Measurements from ENCODE around the gene GPA33.

GPA33 gene

GRCh38 chr1:167086768-167087167 lies 3.4 kb downstream of the GPA33 start:
- DNase-seq (ENCODE audit: insufficient read length, low spot score) (no peak), FAIRE-seq (no peak)
- no peak for TF ChIP-seq POLR2A (IDR thresholded peaks at IDR 0.05; ENCODE audit: low read depth, low read length)

- DNase-seq (ENCODE audit: insufficient read length, low spot score) (no peak), FAIRE-seq (no peak)
- no peak for TF ChIP-seq POLR2A (IDR thresholded peaks at IDR 0.05; ENCODE audit: low read depth, low read length)
These were observed 4.1 kb downstream of the GPA33 start for GRCh38 chr1:167086033-167086432.

- FAIRE-seq (no peak), DNase-seq (ENCODE audit: insufficient read length, low spot score) (no peak)
- no peak for TF ChIP-seq POLR2A (IDR thresholded peaks at IDR 0.05; ENCODE audit: low read depth, low read length)
These were observed 5.4 kb downstream of the GPA33 start for GRCh38 chr1:167084757-167085156.

- FAIRE-seq (no peak), DNase-seq (ENCODE audit: insufficient read length, low spot score) (no peak)
- TF ChIP-seq POLR2A (IDR thresholded peaks at IDR 0.05; ENCODE audit: low read depth, low read length) = no peak
These were observed 6.3 kb downstream of the GPA33 start for GRCh38 chr1:167083871-167084270.

GRCh38 chr1:167083066-167083665 lies 7.0 kb downstream of the GPA33 start:
- no peak for TF ChIP-seq POLR2A (IDR thresholded peaks at IDR 0.05; ENCODE audit: low read depth, low read length)
- DNase-seq (ENCODE audit: insufficient read length, low spot score) = no peak
- FAIRE-seq = no peak

- no peak for TF ChIP-seq POLR2A (IDR thresholded peaks at IDR 0.05; ENCODE audit: low read depth, low read length)
- DNase-seq (ENCODE audit: insufficient read length, low spot score) (no peak), FAIRE-seq (no peak)
These were observed 7.6 kb downstream of the GPA33 start for GRCh38 chr1:167082511-167083027.

GRCh38 chr1:167081594-167082156 lies 8.5 kb downstream of the GPA33 start:
- FAIRE-seq = no peak
- no peak for DNase-seq (ENCODE audit: insufficient read length, low spot score)
- no peak for TF ChIP-seq POLR2A (IDR thresholded peaks at IDR 0.05; ENCODE audit: low read depth, low read length)

- FAIRE-seq (no peak), DNase-seq (ENCODE audit: insufficient read length, low spot score) (no peak)
- no peak for TF ChIP-seq POLR2A (IDR thresholded peaks at IDR 0.05; ENCODE audit: low read depth, low read length)
These were observed 12.3 kb downstream of the GPA33 start for GRCh38 chr1:167077868-167078210.

GRCh38 chr1:167077128-167077867 lies 12.9 kb downstream of the GPA33 start:
- no peak for TF ChIP-seq POLR2A (IDR thresholded peaks at IDR 0.05; ENCODE audit: low read depth, low read length)
- no peak for FAIRE-seq
- DNase-seq (ENCODE audit: insufficient read length, low spot score) = no peak

- no peak for DNase-seq (ENCODE audit: insufficient read length, low spot score)
- no peak for FAIRE-seq
- no peak for TF ChIP-seq POLR2A (IDR thresholded peaks at IDR 0.05; ENCODE audit: low read depth, low read length)
These were observed 14.0 kb downstream of the GPA33 start for GRCh38 chr1:167076136-167076710.

GRCh38 chr1:167071286-167071685 lies 18.9 kb downstream of the GPA33 start:
- no peak for DNase-seq (ENCODE audit: insufficient read length, low spot score)
- TF ChIP-seq POLR2A (IDR thresholded peaks at IDR 0.05; ENCODE audit: low read depth, low read length) = no peak
- no peak for FAIRE-seq

- DNase-seq (ENCODE audit: insufficient read length, low spot score) = no peak
- no peak for TF ChIP-seq POLR2A (IDR thresholded peaks at IDR 0.05; ENCODE audit: low read depth, low read length)
- FAIRE-seq = no peak
These were observed 21.4 kb downstream of the GPA33 start for GRCh38 chr1:167068761-167069160.

GRCh38 chr1:167067904-167068303 lies 22.3 kb downstream of the GPA33 start:
- FAIRE-seq (no peak), DNase-seq (ENCODE audit: insufficient read length, low spot score) (no peak)
- no peak for TF ChIP-seq POLR2A (IDR thresholded peaks at IDR 0.05; ENCODE audit: low read depth, low read length)

- FAIRE-seq = no peak
- peak; percentile 78 for DNase-seq (ENCODE audit: insufficient read length, low spot score)
- no peak for TF ChIP-seq POLR2A (IDR thresholded peaks at IDR 0.05; ENCODE audit: low read depth, low read length)
These were observed 23.6 kb downstream of the GPA33 start for GRCh38 chr1:167066333-167067122.

All from H54 (cell line).